ENCODE results near the gene TEFM.
A peak's percentile ranks its signal among the peaks of the same experiment; 100 is the strongest.
"Not testable (repeated sequence)": the region's sequence is repeated elsewhere in the genome, so short reads cannot be mapped to it uniquely, and the experiment has no call there.

Gene TEFM

GRCh38 chr17:30906101-30906911 is at the start of gene TEFM:
Gene TEFM (minus strand): TSS chr17:30906238. CDS start chr17:30906198, 40 bp downstream.
- DNase-seq: peak; percentile 90

- peak; percentile 87 for DNase-seq
Observed at GRCh38 chr17:30954046-30954830, 48.2 kb upstream of the TEFM start.

- DNase-seq: peak; percentile 81
Observed at GRCh38 chr17:30952638-30953393, 46.8 kb upstream of the TEFM start.

- DNase-seq: peak; percentile 66
Observed at GRCh38 chr17:30950669-30951399, 44.8 kb upstream of the TEFM start.

GRCh38 chr17:30950189-30950588 is 44.2 kb upstream of the TEFM start:
- DNase-seq: no peak

- no peak for DNase-seq
Observed at GRCh38 chr17:30947796-30948195, 41.8 kb upstream of the TEFM start.

- no peak for DNase-seq
Observed at GRCh38 chr17:30942308-30943079, 36.5 kb upstream of the TEFM start.

GRCh38 chr17:30939051-30939689 is 33.1 kb upstream of the TEFM start:
- DNase-seq: peak; percentile 42

GRCh38 chr17:30933966-30934365 is 27.9 kb upstream of the TEFM start:
- no peak for DNase-seq

GRCh38 chr17:30931582-30931981 is 25.5 kb upstream of the TEFM start:
- not testable (repeated sequence) for DNase-seq

- DNase-seq: no peak
Observed at GRCh38 chr17:30930495-30930894, 24.5 kb upstream of the TEFM start.

GRCh38 chr17:30929861-30930260 is 23.8 kb upstream of the TEFM start:
- DNase-seq: not testable (repeated sequence)

GRCh38 chr17:30929081-30929633 is 23.1 kb upstream of the TEFM start:
- DNase-seq: no peak

GRCh38 chr17:30928584-30928983 is 22.5 kb upstream of the TEFM start:
- DNase-seq: no peak

- peak; percentile 28 for DNase-seq
Observed at GRCh38 chr17:30927756-30928155, 21.7 kb upstream of the TEFM start.

GRCh38 chr17:30926516-30926915 is 20.5 kb upstream of the TEFM start:
- peak; percentile 85 for DNase-seq

- no peak for DNase-seq
Observed at GRCh38 chr17:30924341-30924740, 18.3 kb upstream of the TEFM start.

- DNase-seq: peak; percentile 29
Observed at GRCh38 chr17:30922235-30923030, 16.4 kb upstream of the TEFM start.

GRCh38 chr17:30921544-30922196 is 15.6 kb upstream of the TEFM start, which contains the start of gene ADAP2:
Gene ADAP2 (plus strand): TSS chr17:30921945. CDS start chr17:30922015, 70 bp downstream.
- peak; percentile 81 for DNase-seq

All from inflammatory macrophage treated with lipopolysaccharide for 4 hours (primary cell).